GM19043 (cell line): ENCODE results near the gene RAP1GDS1.
A peak's percentile ranks its signal among the peaks of the same experiment; 100 is the strongest.
"Not testable (repeated sequence)": the region's sequence is repeated elsewhere in the genome, so short reads cannot be mapped to it uniquely, and the experiment has no call there.

Experiments
- ATAC-seq: cut with Tn5 transposase; IDR thresholded peaks from one replicate; pipeline ENCODE4 v1.9.1; 2021; ENCODE audit warnings: low read depth; ENCODE audit not compliant: unreplicated experiment

Gene RAP1GDS1

GRCh38 chr4:98421111-98421510, 159.9 kb downstream of the RAP1GDS1 start:
- no peak for ATAC-seq

GRCh38 chr4:98423009-98423408, 161.8 kb downstream of the RAP1GDS1 start:
- no peak for ATAC-seq

GRCh38 chr4:98430708-98431403, 169.7 kb downstream of the RAP1GDS1 start:
- no peak for ATAC-seq

DNA sequence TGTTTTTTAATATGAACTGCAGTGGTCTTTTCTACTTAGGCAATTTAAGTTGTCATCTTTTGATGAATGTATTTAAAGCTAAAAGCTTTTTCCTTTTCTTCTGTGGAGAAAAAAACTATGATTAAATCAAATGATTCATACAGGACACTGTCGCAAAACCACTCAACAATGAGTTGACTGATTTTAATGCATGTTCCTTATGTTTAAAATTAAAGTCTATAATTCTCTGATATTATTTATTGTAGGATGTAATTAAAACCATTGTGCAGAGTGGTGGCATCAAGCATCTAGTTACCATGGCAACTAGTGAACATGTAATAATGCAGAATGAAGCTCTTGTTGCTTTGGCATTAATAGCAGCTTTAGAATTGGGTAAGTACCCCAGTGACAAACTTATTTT, 172.5 kb downstream of the RAP1GDS1 start:
- ATAC-seq: no peak

GRCh38 chr4:98434816-98435215, 173.6 kb downstream of the RAP1GDS1 start:
- ATAC-seq: no peak

- ATAC-seq: no peak
Measured at GRCh38 chr4:98444371-98444770, 183.2 kb downstream of the RAP1GDS1 start.

DNA sequence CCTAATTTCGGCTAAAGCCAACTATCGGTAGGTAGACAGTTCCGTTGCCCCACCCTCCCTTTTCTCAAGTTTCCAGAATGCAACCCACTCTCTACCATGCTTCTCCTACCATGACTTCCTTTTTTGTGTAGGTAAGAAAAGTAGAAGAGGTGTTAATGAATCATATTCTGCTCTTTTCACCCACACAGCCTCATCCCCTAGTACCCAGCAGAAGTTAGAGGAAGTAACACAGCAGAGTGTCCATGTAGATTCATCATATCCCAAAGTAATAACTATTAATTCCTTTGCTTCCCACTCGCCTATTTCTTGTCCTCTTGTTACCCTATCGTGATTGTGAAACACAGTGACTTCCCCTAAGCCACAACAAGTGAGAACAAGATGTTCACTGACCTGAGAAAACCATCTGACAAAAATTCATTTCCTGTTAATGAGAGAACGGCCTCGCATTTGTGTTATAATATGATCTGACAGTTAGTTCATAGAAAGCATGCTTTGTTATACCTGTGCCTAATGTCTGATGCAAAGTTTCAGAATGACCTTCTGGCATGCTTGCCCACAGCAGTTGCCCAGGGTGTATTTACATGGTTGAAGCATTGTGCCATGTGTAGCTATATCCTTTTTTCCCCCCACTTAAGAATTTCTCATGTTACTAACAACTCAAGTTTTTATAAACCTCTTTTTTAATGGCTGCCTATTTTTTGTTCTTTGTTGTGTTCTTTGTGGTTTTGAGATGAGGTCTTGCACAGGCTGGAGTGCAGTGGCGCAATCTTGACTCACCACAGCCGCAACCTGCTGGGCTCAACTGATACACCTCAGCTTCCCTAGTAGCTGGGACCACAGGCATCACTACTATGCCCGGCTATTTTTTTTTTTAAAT, 185.6 kb downstream of the RAP1GDS1 start:
- peak; percentile 72 for ATAC-seq

- no peak for ATAC-seq
Measured at GRCh38 chr4:98447648-98448047, 186.5 kb downstream of the RAP1GDS1 start.

GRCh38 chr4:98448908-98449307, 187.7 kb downstream of the RAP1GDS1 start:
- no peak for ATAC-seq

- ATAC-seq: no peak
Measured at GRCh38 chr4:98452091-98452490, 190.9 kb downstream of the RAP1GDS1 start.

DNA sequence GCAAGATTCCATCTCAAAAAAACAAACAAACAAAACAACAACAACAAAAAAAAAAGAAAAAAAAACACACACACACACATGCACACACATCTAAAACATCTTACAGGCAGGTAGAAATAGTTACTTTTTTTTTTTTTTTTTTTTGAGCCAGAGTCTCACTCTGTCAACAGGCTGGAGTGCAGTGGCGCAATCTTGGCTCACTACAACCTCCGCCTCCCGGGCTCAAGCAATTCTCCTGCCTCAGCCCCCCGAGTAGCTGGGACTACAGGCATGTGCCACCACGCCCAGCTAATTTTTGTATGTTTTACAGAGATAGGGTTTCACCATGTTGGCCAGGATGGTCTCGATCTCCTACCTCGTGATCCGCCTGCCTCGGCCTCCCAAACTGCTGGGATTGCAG, 196.2 kb downstream of the RAP1GDS1 start:
- ATAC-seq: not testable (repeated sequence)

DNA sequence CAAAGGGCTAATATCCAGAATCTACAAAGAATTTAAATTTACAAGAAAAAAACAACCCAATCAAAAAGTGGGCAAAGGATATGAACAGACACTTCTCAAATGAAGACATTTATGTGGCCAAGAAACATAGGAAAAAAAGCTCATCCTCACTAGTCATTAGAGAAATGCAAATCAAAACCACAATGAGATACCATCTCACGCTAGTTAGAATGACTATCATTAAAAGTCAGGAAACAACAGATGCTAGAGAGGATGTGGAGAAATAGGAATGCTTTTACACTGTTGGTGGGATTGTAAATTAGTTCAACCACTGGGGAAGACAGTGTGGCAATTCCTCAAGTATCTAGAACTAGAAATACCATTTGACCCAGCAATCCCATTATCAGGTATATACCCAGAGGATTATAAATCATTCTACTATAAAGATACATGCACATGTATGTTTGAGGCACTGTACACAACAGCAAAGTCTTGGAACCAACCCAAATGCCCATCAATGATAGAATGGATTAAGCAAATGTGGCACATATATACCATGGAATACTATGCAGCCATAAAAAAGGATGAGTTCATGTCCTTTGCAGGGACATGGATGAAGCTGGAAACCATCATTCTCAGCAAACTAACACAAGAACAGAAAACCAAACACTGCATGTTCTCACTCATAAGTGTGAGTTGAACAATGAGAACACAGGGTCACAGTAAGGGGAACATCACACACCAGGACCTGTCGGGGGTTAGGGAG, 200.1 kb downstream of the RAP1GDS1 start:
- ATAC-seq: not testable (repeated sequence)

GRCh38 chr4:98462487-98462886, 201.3 kb downstream of the RAP1GDS1 start:
- no peak for ATAC-seq

- no peak for ATAC-seq
Measured at GRCh38 chr4:98466868-98467599, 205.8 kb downstream of the RAP1GDS1 start.

DNA sequence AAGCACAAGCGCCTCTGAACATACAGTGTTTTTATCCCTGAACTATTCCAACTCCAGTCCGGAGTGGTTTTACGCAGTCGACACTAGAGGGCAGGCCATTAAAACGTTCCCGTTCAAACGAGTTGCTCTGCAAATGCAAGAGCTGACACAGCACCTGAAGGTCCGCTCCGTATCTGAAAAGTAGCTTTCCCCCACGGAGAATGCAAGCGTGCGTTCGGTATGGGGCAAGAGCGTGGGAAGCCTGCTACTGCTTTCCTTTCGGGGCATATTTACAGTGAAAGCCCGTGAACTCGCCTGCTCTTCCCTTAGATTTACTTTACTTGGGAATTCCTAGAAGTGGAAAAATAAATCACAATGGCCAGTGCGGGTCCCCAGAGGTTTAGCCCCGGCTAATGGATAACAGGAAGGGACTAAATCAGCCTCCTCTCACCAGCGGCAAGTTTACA, 206.5 kb downstream of the RAP1GDS1 start:
- ATAC-seq: peak; percentile 96

GRCh38 chr4:98468709-98469108, 207.5 kb downstream of the RAP1GDS1 start:
- ATAC-seq: no peak

- ATAC-seq: no peak
Measured at GRCh38 chr4:98469771-98470170, 208.6 kb downstream of the RAP1GDS1 start.

DNA sequence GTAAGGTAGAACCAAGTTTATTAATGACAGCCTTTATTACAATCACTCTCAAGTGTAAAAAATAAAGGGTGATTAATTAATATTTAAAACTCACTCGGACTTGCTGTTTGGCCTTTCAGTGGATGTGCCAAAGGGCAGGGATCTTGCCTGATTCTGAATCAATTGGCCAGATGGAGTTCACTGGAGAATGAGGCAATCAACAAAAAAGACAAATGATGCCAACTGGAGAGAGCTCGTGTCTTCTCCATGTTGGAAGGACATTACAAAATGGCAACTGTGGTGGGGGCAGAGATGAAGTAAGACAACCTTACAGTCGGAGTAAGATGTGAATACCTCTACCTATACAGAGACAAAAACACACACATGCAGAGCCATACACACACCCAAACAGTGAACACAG, 209.2 kb downstream of the RAP1GDS1 start:
- ATAC-seq: no peak

DNA sequence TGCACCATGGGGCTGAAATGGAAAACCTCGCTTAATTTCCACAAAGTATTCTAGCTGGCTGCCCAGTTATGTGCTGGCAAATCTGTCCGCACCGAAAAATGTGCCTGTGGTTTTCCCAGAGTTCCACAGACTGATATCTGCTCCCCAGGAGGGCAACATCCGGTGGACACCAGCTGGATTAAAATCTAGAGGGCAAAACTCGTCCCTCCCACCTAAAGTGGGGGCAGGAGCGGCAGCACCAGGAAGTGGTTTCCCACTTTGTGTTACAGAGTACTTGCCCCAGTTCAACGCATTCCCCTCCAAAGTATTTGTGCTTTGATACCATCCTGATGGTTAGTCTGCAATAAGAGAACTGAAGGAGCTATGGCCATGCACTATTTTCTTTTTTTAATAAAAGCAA, 209.6 kb downstream of the RAP1GDS1 start:
- no peak for ATAC-seq

DNA sequence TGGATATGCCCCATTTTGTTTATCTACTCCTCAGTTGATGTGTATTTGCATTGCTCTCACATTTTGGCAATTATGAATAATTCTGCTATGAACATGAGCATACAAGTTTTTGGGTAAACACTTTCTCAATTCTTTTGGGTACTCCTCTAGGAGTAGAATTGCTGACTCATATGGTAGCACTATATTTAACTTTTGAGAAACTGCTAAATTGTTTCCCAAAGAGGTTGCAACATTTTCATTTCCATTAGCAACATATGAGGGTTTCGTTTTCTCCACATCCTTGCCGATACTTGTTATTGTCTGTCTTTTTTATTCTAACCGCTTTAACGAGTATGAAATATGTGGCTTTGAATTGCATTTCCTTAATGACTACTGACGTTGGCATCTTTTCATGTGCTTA, 211.9 kb downstream of the RAP1GDS1 start:
- ATAC-seq: no peak
